Suprapubic skin (tissue), 4 donors: Measurements from ENCODE around the gene ECD. TPM values are rescaled to one million over a fixed set of nuclear protein-coding genes. Genes with fewer than 3 reads are reported as not detected.

Experiments
- DNase-seq, 2 donors: peaks; one replicate each; pipeline ENCODE4 v3.0.0-alpha.2; 2019; ENCODE audit warnings: low spot score in 2 of 2
- H3K27ac ChIP-seq: fragments of 200-600 bp; sonication (generic); one replicate; pipeline ENCODE4 v1.5.1; 2019
- H3K27me3 ChIP-seq: fragments of 200-600 bp; sonication (generic); one replicate; pipeline ENCODE4 v1.5.1; 2019
- H3K36me3 ChIP-seq: fragments of 200-600 bp; sonication (generic); one replicate; pipeline ENCODE4 v1.5.1; 2019
- H3K4me1 ChIP-seq: fragments of 200-600 bp; sonication (generic); one replicate; pipeline ENCODE4 v1.5.1; 2019
- H3K4me3 ChIP-seq: fragments of 200-600 bp; sonication (generic); one replicate; pipeline ENCODE4 v1.5.1; 2019; ENCODE audit warnings: mild to moderate bottlenecking
- H3K9me3 ChIP-seq: fragments of 200-600 bp; sonication (generic); one replicate; pipeline ENCODE4 v1.5.1; 2019
- CTCF ChIP-seq, 2 donors: fragments of 200-600 bp in 1 of 2; fragments of 450-650 bp in 1 of 2; sonication (generic) in 1 of 2; IDR thresholded peaks; one replicate each; pipeline ENCODE4 v1.5.1; 2016 to 2019; ENCODE audit warnings: antibody characterized with exemption in 2 of 2, mild to moderate bottlenecking in 1 of 2, moderate library complexity in 1 of 2
- EP300 ChIP-seq: sonication (generic); formaldehyde crosslinking; IDR thresholded peaks from one replicate; pipeline ENCODE4 v1.6.1; 2017; ENCODE audit warnings: antibody characterized with exemption
- POLR2A ChIP-seq, 2 donors: fragments of 450-650 bp; IDR thresholded peaks; one replicate each; pipeline ENCODE4 v1.6.1; 2017; ENCODE audit warnings: antibody characterized with exemption in 2 of 2, mild to moderate bottlenecking in 2 of 2, moderate library complexity in 2 of 2
- POLR2AphosphoS5 ChIP-seq, 3 donors: sonication (generic); formaldehyde crosslinking; IDR thresholded peaks; one replicate each; pipeline ENCODE4 v1.6.1; 2017; ENCODE audit warnings: antibody characterized with exemption in 3 of 3
- WGBS: methylation state at CpG from one replicate; pipeline ENCODE4 v1.1.5; 2018; 5-methylcytosine and 5-hydroxymethylcytosine counted together
- total RNA-seq, 4 donors: library from RNA; depleted of rRNA; stranded (reverse); fragments of >200 nt; gene quantifications; one replicate each; pipeline ENCODE4 v1.1.0, GENCODE V29; 2016

ECD gene
- total RNA-seq, 4 donors from 2014 or later: 32.5 to 43.9 (median 35.1) TPM

DNA sequence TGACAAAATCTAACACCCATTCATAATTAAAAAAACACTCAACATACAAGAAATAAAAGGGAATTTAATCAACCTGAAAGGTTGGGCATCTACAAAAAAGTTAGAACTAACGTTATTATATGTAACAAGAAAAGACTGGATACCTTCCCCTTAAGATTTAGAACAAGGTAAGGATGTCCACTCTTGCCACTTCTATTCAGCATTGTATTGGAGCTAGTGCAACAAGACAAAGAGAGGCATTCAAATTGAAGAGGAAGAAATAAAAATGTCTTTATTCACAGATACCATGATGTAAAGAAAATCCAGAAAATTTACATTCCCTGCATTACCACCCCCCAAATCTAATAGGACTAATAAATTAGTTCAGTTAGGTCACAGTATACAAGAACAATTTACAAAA is 18.5 kb upstream of the ECD start:
- Histone ChIP-seq H3K4me3 (no peak overlapping the region), H3K27ac (no peak overlapping the region), H3K36me3 (peaks cover 26% of the 10 kb centered on the region), H3K27me3 (no peaks in the 10 kb centered on the region), H3K9me3 (no peaks in the 10 kb centered on the region), H3K4me1 (no peaks in the 10 kb centered on the region)
- no peak for DNase-seq
- TF ChIP-seq CTCF (IDR thresholded peaks at IDR 0.05): no peak
- TF ChIP-seq POLR2AphosphoS5 (IDR thresholded peaks at IDR 0.05): no peak
- no peak for TF ChIP-seq POLR2A (IDR thresholded peaks at IDR 0.05)
- no peak for TF ChIP-seq EP300
- WGBS: 83% methylated on average over 1 of the region's 1 CpG

GRCh38 chr10:73183667-73184281 is 16.0 kb upstream of the ECD start:
- no peak overlapping the region for H3K4me3 ChIP-seq
- DNase-seq: no peak
- H3K27me3 ChIP-seq: no peaks in the 10 kb centered on the region
- no peaks in the 10 kb centered on the region for H3K4me1 ChIP-seq
- 90% methylated on average over 3 of the region's 3 CpGs for WGBS
- no peaks in the 10 kb centered on the region for H3K9me3 ChIP-seq
- H3K27ac ChIP-seq: no peak overlapping the region
- peaks cover 49% of the 10 kb centered on the region for H3K36me3 ChIP-seq
- TF ChIP-seq EP300 (no peak), POLR2AphosphoS5 (IDR thresholded peaks at IDR 0.05) (no peak), CTCF (IDR thresholded peaks at IDR 0.05) (no peak), POLR2A (IDR thresholded peaks at IDR 0.05) (no peak)

DNA sequence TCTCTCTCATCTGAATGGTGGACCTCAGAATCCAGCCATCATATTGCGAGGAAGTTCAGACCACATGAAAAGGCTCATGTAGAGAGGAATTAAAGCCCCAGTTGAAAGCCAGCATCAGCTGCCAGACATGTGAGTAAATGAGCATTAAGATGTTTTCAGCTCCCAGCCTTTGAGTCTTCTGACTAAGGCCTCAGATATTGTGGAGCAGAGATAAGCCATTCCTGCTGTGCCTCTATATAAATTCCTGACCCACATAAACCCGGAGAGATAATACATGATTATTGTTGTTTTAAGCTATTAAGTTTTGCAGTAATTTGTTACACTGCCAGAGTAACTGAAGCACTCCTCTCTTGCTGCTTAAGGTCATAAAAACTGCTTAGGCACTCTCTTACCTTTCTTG is 14.8 kb upstream of the ECD start:
- Histone ChIP-seq H3K27ac (no peak overlapping the region), H3K36me3 (peaks cover 59% of the 10 kb centered on the region), H3K27me3 (no peaks in the 10 kb centered on the region), H3K4me3 (no peak overlapping the region), H3K4me1 (no peaks in the 10 kb centered on the region), H3K9me3 (no peaks in the 10 kb centered on the region)
- TF ChIP-seq POLR2AphosphoS5 (IDR thresholded peaks at IDR 0.05) (no peak), EP300 (no peak), POLR2A (IDR thresholded peaks at IDR 0.05) (no peak), CTCF (IDR thresholded peaks at IDR 0.05) (no peak)
- DNase-seq: no peak
- WGBS: 94% methylated on average over 2 of the region's 2 CpGs

DNA sequence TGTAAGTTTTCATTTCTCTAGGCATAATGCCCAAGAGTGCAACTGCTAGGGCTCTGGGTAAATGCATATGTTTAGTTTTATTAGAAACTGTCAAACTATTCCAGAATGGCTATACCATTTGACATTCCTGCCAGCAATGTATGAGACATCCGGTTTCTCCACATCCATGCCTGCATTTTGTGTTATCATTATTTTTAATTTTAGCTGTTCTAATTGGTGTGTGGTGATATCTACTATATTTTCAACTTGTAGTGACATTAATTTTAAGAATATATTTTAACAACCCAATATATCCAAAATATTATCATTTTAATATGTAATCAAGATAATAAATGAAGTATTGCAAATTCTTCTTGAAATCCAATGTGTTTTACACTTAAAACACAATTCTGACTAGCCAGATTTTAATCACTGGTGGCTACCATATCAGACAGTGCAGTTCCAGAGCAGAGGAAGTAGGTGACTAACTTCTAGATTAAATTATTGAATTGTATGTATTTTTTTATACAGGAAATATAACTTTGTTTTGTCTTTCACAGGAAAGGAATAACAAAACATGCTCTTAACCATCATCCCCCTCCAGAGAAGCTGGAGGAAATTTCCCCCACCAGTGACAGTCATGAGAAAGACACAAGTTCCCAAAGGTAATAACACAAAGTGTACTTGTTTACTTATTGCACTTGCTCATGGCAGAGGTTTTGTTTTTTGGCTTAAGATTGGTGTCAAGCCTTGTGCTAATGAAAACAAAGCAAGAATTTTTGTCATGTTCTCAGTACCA is 6.5 kb upstream of the ECD start:
- WGBS: 100% methylated on average over 1 of the region's 1 CpG
- H3K27ac ChIP-seq: no peak overlapping the region

More for the DNA sequence above, 6.5 kb upstream of the ECD start:
- DNase-seq: no peak
- H3K9me3 ChIP-seq: no peaks in the 10 kb centered on the region
- peaks cover 4% of the 10 kb centered on the region for H3K4me1 ChIP-seq
- no peak for TF ChIP-seq EP300
- no peak for TF ChIP-seq POLR2AphosphoS5 (IDR thresholded peaks at IDR 0.05)
- TF ChIP-seq POLR2A (IDR thresholded peaks at IDR 0.05): no peak
- TF ChIP-seq CTCF (IDR thresholded peaks at IDR 0.05): no peak
- no peaks in the 10 kb centered on the region for H3K27me3 ChIP-seq
- peaks cover 31% of the 10 kb centered on the region for H3K36me3 ChIP-seq
- H3K4me3 ChIP-seq: no peak overlapping the region
